NT2/D1 (cell line): ENCODE data around the gene KLHL29.

Experiments used
- DNase-seq: peaks from one replicate; pipeline ENCODE4 v3.0.0-alpha.2; 2011; ENCODE audit warnings: low read depth, low spot score
- H3K27me3 ChIP-seq: 2 replicates; pipeline ENCODE4 v1.6.0; 2011; ENCODE audit warnings: mild to moderate bottlenecking; ENCODE audit not compliant: insufficient read length, insufficient read depth
- H3K36me3 ChIP-seq: 2 replicates; pipeline ENCODE4 v1.6.1; 2011; ENCODE audit warnings: mild to moderate bottlenecking, low read length, mixed read lengths; ENCODE audit not compliant: insufficient read depth, insufficient read length
- H3K4me1 ChIP-seq: 2 replicates; pipeline ENCODE4 v1.5.1; 2011; ENCODE audit not compliant: insufficient read depth, insufficient read length
- H3K4me3 ChIP-seq: 2 replicates; pipeline ENCODE4 v1.5.1; 2011; ENCODE audit warnings: low read depth; ENCODE audit not compliant: insufficient read length
- H3K9ac ChIP-seq: 2 replicates; pipeline ENCODE4 v1.6.0; 2011; ENCODE audit warnings: low read depth; ENCODE audit not compliant: insufficient read length
- H3K9me3 ChIP-seq: 2 replicates; pipeline ENCODE4 v1.5.1; 2011; ENCODE audit warnings: mild to moderate bottlenecking, low read length; ENCODE audit not compliant: insufficient read depth
- SUZ12 ChIP-seq: IDR thresholded peaks from 2 replicates; pipeline ENCODE4 v1.6.1; 2011; ENCODE audit not compliant: insufficient read length, insufficient read depth; ENCODE audit errors: extremely low read depth
- YY1 ChIP-seq: IDR thresholded peaks from 2 replicates; pipeline ENCODE4 v1.6.1; 2011; ENCODE audit not compliant: insufficient read length, insufficient read depth
- ZNF274 ChIP-seq: IDR thresholded peaks from 2 replicates; pipeline ENCODE4 v1.6.1; 2011; ENCODE audit warnings: mild to moderate bottlenecking, low read depth, low read length

KLHL29 gene

DNA sequence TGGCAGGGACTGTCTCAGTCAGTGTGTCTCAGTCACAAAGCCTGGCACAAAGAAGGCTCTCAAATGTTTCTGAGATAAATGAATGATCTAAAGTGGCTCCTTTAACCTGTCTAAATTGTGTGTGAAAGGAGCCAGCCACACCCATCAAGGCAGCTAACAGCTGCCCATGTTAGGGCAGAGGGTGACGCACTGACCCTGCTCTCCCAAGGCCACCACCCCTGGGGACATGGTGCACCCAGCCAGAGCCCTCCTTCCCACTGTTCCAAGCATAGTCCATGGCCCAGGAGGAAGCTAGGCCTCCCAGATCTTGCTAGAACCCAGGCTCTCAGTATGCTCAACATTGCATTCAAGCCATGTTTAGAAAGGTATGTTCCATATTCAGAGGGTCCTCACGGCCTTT lies 100.3 kb downstream of the KLHL29 start:
- Histone ChIP-seq H3K27me3 (no peaks in the 10 kb centered on the region), H3K9ac (no peak overlapping the region), H3K36me3 (no peaks in the 10 kb centered on the region), H3K4me3 (no peak overlapping the region), H3K9me3 (no peaks in the 10 kb centered on the region), H3K4me1 (peaks cover 9% of the 10 kb centered on the region)
- TF ChIP-seq YY1 (no peak), SUZ12 (no peak), ZNF274 (no peak)
- no peak for DNase-seq

DNA sequence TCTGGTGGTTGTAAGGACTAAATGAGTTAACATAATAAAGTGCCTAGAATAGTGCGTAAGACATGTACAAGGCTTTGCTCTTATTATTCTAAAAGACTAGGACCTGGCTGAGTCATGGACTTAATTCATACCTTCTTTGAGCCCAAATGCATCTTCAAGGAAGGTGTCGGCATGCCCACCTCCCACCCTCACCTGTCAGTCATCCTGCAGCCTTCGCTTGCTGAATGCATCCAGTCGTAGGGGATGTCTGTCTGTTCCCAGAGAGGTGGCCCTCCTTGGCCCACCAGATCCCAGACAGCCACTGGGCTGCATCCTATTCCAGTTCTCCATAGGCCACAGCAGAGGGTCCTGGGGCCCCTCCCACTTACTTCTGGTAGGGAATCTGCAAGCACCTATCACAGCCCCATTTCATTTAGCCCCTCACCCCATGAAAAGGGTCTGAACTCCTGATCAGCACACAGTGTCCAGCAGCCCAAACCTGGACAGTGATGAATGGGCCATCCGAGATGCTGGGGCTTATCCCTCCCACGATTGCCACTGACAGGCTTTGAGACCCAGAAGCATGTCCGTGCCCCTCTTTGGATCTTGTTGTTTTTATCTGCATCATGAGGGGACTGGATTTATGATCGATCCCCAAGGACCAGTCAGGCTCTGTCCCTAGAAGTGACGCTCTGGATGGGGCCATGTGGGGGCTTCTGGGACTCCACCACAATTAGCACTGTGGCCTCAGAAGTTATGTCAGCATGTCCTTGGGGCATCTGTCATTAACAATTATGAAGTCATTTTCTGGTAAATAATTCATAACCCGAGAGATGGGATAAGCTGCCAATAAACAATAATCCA lies 101.1 kb downstream of the KLHL29 start:
- Histone ChIP-seq H3K36me3 (no peaks in the 10 kb centered on the region), H3K4me3 (no peak overlapping the region), H3K27me3 (no peaks in the 10 kb centered on the region), H3K9ac (no peak overlapping the region), H3K4me1 (peaks cover 9% of the 10 kb centered on the region), H3K9me3 (no peaks in the 10 kb centered on the region)
- no peak for DNase-seq
- TF ChIP-seq ZNF274 (no peak), YY1 (no peak), SUZ12 (no peak)

DNA sequence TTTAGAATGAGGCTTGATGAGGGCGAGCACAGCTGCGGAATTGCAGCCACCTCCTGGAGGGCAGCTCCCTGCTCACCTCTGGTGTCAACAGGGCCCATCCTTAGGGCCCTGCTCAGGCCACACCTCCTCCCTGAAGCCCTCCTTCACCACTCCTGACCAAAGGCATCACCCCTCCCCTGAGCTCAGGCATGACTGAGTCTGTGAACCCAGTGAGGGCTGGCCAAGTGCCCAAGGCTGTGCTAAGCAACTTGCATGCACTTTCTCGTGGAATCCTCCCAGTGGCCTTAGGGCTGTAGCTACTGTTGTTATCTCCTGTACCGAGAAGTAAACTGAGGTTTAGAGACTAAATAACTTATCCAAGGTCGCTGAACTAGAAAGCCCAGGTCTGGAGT lies 101.7 kb downstream of the KLHL29 start:
- TF ChIP-seq YY1, result no peak
- no peak for TF ChIP-seq SUZ12
- no peak for TF ChIP-seq ZNF274
- no peaks in the 10 kb centered on the region for H3K9me3 ChIP-seq
- peaks cover 9% of the 10 kb centered on the region for H3K4me1 ChIP-seq
- DNase-seq, result no peak
- H3K9ac ChIP-seq, result no peak overlapping the region
- H3K27me3 ChIP-seq, result no peaks in the 10 kb centered on the region
- no peak overlapping the region for H3K4me3 ChIP-seq
- no peaks in the 10 kb centered on the region for H3K36me3 ChIP-seq

DNA sequence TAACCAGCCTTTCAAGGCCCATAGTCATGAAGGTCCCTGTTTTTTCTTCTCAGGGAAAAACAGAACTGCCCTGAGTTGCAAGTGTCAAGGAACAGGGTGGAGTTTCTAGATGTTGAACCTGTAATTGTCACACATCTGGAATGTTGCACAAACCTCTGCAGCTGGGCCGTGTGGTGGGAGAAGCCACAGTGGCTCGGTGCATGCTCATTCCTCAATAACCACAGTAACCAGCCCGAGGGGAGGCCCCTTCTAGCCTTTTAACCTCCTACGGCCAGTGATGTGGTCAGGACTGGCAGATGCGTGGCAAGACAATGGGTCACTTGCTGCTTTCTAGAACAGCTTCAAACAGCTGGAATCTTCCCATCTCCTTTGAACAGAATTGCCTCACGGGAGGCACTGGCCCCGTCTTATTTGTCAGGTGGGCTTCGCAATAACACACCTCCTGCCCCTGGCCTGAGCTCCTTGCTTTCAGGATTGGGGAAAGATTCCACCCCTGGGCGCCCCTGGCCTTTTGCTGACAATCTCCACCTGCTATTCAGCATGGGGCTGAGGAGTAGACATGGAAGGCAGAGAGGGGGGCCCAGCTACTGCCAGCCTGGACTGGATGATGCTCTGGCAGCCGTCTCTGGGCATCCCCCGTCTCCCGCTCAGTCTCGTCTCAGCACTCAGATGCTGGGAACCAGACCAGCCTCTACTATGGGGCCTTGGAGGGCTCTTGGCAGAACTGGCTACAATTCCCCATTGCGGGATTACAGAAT lies 102.9 kb downstream of the KLHL29 start:
- no peaks in the 10 kb centered on the region for H3K27me3 ChIP-seq
- TF ChIP-seq ZNF274, result no peak
- TF ChIP-seq SUZ12, result no peak
- no peak for TF ChIP-seq YY1
- H3K9me3 ChIP-seq, result no peaks in the 10 kb centered on the region
- no peak overlapping the region for H3K4me3 ChIP-seq
- H3K9ac ChIP-seq, result no peak overlapping the region
- no peak for DNase-seq
- no peaks in the 10 kb centered on the region for H3K36me3 ChIP-seq
- H3K4me1 ChIP-seq, result peaks cover 9% of the 10 kb centered on the region

DNA sequence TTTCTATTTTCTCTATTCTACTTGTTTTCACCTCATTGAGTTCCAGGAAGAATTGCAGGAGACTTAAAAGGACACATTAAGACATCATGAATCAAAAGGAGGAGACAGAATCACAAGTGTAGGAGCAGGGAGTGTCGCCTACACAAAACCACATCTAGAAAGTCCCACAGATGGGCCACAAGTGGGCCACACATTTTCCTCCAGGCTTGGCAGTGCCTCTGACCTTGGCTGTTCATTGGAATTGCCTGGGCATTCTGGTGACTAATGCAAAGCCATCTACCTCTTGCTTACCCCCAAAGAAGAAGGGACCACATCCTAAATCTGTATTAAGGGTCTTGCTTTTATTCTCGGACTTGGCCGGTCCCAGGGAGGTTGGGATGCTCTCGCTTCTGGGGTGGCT lies 103.6 kb downstream of the KLHL29 start:
- H3K9me3 ChIP-seq, result no peaks in the 10 kb centered on the region
- TF ChIP-seq ZNF274, result no peak
- no peak overlapping the region for H3K9ac ChIP-seq
- H3K27me3 ChIP-seq, result no peaks in the 10 kb centered on the region
- no peak for DNase-seq
- H3K4me1 ChIP-seq, result peaks cover 9% of the 10 kb centered on the region
- H3K36me3 ChIP-seq, result no peaks in the 10 kb centered on the region
- H3K4me3 ChIP-seq, result no peak overlapping the region

DNA sequence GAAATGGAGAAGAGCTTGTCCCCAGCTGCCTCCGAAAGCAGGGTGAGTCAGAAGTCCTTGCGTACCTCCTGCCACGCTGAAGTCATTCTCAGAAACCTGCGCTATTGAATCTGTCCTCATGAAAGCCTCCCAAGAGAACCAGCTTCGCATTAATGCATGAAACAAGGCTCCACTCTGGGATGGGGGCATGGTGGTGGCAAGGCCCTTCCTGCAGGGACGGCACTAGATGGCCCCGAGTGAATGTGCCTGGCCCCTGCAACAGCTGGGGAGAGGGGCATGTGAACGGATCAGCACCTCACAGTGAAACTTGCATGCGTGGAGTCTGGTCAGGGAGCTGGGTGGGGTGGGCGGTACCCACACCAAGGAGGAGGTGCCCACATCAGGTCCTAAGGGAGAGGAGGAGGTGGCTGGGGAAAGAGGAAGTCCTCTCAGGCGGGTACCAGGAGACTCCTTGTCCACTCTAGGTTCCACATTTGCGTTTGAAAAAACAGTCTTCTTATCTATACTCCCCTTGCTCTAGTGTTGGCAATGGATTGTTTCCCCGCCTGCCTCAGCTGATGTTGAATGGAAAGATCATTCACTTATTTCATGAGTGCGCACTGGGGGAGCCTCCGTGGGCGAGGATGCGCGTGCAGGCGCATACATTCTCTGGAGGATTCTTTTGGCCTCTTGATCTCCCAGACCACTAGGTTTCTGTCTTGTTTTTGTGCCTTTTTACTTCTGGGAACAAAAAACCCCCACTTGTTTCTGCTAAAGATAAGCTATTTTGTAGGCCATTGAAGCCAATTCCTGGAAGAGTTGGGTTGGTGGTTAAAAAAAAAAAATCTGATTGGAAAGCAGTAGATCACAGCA lies 104.7 kb downstream of the KLHL29 start:
- TF ChIP-seq ZNF274, result no peak
- TF ChIP-seq YY1, result no peak
- no peak for TF ChIP-seq SUZ12
- Histone ChIP-seq H3K4me1 (peaks cover 9% of the 10 kb centered on the region), H3K9me3 (no peaks in the 10 kb centered on the region), H3K4me3 (no peak overlapping the region), H3K36me3 (no peaks in the 10 kb centered on the region), H3K9ac (no peak overlapping the region), H3K27me3 (no peaks in the 10 kb centered on the region)
- DNase-seq, result no peak

DNA sequence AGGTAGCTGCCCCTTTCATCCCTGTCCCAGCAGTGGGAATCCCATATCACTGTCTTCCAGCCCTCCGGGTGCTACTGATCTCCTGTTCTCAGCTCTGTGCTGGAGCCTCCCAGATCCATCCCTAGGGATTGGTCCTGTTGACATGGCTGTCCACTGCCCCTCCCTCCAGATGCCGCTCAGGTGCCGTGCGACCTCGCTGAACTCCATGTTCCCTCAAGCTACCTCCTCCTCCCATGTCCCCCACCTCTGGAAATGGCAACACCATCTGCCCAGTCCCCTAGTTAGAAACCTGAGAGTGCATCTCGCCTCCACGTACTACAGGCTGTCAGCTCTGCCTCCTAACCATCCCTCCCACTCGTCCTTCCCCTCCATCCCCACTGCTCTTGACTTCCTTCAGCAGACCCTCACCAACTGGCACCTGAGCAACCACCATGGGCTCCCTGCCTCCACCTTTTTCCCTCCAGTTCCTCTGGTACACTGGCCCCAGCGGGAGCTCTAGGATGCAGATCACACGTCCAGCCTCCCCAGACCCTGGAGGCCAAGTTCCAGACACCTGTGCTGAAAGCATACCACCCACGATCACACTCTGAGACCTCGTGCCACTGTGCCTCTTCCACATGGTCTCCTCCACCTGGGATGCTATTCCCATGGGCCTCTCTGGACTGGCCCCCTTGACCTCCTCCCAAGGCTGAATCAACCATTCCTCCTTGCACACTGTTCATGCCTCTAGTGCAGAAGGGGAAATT lies 106.8 kb downstream of the KLHL29 start:
- Histone ChIP-seq H3K9ac (no peak overlapping the region), H3K36me3 (no peaks in the 10 kb centered on the region), H3K27me3 (no peaks in the 10 kb centered on the region), H3K4me1 (peaks cover 10% of the 10 kb centered on the region), H3K4me3 (no peak overlapping the region), H3K9me3 (no peaks in the 10 kb centered on the region)
- no peak for TF ChIP-seq SUZ12
- no peak for TF ChIP-seq ZNF274
- TF ChIP-seq YY1, result no peak
- no peak for DNase-seq
